ENCODE results near the gene SIK2. TPM values are rescaled to one million over a fixed set of nuclear protein-coding genes. Genes with fewer than 3 reads are reported as not detected.
A peak's percentile ranks its signal among the peaks of the same experiment; 100 is the strongest.
"Not testable (repeated sequence)": the region's sequence is repeated elsewhere in the genome, so short reads cannot be mapped to it uniquely, and the experiment has no call there.

SIK2 gene
- total RNA-seq, 1 donor from 2014 or later, result 12.8 TPM

DNA sequence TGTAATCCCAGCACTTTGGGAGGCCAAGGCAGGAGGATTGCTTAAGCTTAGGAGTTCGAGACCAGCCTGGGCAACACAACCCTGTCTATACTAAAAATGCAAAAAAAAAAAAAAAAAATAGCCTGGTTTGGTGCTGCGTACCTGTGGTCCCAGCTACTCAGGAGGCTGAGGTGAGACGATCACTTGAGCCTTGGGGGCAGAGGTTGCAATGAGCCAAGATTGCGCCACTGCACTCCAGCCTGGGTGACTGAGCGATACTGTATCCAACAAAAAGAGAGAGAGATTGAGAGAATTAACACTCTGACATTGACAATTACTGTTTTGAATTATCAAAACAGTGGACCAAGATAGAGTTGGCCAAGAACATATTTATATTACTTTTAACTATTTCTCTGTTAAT lies 53.7 kb downstream of the SIK2 start:
- DNase-seq (ENCODE audit: low read depth), result no peak

DNA sequence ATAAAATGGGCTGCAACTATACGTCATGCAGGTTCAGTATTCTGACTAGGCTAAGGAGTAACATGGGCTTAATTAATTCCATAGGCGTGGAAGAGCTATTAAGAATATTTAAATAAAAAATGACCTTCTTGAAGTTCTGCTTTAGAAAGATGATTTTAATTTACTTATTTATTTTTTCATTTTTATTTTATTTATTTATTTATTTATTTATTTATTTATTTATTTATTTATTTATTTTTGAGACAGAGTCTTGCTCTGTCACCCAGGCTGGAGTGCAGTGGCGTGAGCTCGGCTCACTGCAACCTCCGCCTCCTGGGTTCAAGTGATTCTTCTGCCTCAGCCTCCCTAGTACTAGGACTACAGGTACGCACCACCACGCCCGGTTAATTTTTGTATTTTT lies 55.7 kb downstream of the SIK2 start:
- not testable (repeated sequence) for DNase-seq (ENCODE audit: low read depth)

DNA sequence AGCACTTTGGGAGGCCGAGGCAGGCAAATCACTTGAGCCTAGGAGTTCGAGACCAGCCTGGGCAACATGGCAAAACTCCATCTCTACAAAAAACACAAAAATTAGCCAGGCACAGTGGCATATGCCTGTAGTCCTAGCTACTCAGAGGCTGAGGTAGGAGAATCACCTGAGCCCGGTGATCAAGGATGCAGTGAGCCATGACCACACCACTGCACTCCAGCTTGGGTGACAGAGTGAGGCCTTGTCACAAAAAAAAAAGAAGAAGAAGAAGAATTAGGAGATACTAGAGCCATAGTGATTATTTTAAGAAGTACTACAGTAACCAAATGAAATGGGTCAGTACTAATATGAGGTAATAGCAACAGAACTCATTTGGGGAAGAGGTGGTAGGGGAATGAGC lies 56.2 kb downstream of the SIK2 start:
- not testable (repeated sequence) for DNase-seq (ENCODE audit: low read depth)

DNA sequence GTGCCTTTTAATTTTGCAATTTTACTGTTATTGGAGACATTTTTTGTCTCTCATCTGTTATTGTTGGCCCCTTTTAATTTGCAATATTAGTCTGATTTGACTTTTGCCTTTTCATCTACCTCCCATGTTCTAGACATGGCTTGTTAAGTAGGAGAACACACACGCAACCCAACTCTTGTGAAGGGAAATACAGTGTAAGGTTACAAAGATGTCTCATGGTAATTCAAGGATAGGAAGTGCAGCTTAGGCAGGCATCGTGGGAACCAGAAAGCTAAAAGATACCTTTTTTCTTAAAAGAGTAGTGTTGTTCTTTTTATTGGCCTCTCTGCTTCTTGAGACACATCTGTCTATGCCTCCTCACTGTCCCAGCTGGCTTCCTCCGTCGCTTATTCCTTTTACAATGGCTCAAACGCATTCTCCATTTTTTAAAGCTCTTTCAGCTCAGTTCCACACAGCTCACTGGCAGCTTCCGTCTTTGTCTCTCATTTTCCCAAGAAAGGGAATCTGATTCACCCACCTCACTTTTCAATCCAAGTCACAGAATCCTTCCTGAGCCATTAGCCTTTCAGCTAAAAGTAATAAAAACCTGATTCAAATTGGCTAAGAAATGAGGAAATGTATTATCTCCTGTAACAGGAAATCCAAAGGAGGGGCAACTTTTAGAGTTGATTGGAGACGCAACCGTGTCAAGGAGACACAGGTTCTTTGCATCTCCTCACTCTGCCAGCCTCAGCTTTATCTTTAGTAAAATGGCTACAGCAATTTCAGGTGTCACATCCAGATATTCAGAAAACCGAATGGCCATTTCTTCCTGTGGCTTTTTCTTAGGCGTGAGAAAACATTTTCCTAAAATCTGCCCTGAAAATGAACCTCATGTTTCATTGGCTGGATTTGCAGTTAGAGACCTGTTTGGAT lies 57.2 kb downstream of the SIK2 start:
- DNase-seq (ENCODE audit: low read depth), result no peak

DNA sequence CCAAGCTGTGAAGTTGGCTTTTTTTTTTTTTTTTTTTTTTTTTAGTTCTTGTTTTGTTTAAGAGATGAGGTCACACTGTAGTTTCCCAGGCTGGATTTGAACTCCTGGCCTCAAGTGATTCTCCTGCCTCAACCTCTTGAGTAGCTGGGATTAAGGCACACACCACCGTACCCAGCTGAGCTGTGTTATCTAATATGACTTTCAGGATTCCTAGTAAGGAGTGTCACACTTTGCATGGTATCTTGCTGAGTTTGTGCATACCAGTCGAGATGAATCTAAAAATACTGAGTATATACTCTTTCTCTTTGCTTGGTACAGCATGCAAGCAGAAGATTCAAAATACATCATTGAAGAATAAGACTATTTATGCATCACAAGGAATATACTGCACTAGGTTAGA lies 58.6 kb downstream of the SIK2 start:
- no peak for DNase-seq (ENCODE audit: low read depth)

DNA sequence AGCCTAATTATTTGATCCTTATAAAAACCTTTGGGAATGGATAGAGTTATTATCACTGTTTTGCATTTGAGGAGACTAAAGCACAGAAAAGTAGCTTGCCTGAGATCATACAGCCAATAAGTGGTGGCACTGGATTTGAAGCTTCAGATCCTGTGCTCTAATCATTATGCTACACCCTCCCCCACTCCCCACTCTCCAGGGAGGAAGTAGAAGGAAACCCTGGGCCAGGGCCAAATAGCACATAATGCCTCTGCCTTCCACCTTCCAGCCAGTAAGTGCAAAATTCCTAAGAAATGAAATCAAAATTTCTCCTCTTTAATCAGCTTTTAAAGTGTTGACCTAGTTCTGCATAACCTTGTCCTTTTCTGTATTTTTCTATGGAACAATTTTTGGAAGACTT lies 61.6 kb downstream of the SIK2 start:
- peak; percentile 17 for DNase-seq (ENCODE audit: low read depth)

DNA sequence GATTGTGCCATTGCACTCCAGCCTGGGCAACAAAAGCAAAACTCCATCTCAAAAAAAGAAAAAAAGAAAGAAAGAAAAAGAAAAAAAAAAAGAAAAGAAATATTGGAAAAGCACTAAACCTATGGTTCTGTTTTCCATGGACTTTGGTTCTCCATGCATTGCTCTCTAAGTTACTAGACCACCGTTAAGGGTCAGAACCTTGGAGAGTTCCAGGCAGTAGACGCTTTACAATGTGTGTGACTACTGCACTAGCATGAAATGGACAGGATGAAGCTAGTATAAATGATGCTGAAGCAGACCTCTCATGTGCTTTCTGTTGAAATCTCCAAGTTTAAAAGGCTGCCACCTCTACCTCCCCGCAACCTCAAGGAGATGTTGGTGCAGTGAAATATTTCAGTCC lies 63.5 kb downstream of the SIK2 start:
- peak; percentile 66 for DNase-seq (ENCODE audit: low read depth)

DNA sequence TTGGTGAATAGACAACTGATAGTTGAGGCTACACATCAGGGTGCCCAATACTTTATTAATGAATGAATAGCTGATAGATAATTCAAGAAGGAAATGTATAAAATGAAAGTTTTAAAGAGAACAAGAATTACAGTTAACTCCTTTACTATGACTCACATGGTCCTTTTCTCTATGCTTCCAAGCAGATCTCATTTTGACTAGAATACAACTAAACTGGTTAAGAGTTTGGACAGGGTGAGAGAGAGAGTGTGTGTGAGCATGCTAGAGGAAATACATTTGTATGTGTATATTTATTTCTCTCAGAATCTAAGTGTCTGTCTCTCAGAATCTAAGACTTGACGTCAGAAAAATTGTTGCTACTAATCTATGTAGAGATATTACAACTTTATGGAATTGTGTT lies 66.7 kb downstream of the SIK2 start:
- DNase-seq (ENCODE audit: low read depth), result no peak

DNA sequence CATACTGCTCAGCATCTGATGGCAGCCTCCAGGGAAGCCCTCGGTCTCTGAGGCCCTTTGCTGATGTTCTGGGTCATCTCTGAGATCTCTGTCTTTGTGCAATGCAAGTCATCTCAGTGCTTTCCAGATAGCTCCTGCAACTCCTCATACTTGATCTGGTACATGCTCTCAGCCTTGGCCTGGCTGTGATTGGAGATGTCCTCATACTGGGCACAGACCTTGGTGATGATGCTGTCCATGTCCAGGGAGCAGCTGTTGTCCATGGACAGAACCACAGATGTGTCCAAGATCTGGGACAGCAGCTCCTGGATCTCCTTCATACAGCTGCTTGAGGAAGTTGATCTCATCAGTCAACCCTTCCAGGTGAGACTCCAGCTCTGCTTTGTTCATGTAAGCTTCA lies 69.1 kb downstream of the SIK2 start:
- no peak for DNase-seq (ENCODE audit: low read depth)

DNA sequence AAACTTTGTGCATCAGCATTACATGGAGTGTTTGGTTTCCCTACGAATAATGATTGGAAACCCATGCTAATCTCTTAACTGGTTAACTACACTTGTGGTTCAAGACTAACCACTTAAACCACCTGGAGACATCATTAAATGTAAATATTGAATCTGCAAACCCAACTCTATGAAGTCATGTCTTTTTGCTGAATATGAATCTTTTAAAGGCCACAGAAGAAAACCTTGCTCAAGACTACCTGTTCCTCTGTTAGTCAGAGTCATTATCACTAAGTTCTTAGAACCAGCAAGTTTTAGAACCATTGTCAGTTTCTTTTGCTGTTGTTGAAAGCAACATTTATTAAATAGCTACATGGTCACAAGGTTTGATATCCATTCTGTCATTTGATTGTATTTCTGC lies 70.7 kb downstream of the SIK2 start:
- no peak for DNase-seq (ENCODE audit: low read depth)

DNA sequence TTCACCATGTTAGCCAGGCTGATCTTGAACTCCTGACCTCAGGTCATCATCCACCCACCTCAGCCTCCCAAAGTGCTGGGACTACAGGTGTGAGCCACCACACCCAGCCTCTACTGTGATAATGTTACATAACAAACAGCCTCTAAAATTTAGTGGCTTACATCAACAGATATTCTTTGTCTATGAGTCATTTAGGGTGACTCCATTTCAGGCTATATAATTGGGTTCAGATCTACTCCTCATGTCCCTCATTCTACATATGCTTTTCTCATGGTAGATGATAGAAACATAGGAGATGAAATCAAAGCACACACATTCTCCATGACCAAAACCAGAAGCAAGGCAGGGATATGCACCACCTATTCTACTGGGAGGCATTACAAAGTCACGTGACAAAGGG lies 72.7 kb downstream of the SIK2 start:
- no peak for DNase-seq (ENCODE audit: low read depth)

DNA sequence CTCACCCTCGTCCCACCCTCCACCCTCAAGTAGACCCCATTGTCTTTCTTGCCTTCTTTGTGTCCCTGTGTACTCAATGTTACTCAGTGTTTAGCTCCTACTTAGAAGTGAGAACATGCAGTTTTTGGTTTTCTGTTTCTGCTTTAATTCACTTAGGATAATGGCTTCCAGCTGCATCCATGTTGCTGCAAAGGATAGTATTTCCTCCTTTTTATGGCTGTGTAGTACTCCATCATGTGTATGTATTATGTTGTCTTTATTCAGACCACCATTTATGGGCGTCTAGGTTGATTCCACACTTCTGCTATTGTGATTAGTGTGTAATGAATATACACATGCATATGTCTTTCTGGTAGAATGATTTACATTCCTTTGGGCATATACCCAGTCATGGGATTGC lies 73.6 kb downstream of the SIK2 start:
- DNase-seq (ENCODE audit: low read depth), result no peak

DNA sequence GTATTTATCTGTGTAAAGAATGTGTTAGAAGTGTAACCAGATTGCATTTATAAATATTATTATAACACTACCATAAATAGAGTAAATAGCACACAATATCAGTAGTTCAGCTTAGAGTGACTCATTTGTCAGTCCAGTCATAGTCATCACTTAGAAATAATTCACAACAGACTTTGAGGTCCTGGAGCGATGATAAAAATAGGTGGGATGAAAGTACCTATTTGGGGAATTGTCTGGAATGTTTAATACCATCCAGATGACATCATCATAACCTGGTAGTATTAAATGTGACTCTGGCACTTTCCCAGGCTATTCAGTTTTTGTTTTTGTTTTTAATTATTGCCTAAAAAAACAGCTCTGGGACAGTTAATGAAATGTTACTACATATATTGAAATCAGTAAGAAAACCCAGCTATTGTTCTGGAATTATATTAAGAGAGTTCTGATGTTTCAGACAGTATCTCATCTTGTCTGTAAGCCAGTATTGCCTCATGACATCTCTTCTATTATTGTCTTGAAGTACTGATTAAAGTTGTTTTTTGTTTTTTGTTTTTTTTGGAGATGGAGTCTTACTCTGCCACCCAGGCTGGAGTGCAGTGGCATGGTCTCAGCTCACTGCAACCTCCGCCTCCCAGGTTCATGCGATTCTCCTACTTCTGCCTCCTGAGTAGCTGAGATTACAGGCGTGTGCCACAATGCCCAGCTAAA lies 74.8 kb downstream of the SIK2 start:
- peak; percentile 67 for DNase-seq (ENCODE audit: low read depth)

DNA sequence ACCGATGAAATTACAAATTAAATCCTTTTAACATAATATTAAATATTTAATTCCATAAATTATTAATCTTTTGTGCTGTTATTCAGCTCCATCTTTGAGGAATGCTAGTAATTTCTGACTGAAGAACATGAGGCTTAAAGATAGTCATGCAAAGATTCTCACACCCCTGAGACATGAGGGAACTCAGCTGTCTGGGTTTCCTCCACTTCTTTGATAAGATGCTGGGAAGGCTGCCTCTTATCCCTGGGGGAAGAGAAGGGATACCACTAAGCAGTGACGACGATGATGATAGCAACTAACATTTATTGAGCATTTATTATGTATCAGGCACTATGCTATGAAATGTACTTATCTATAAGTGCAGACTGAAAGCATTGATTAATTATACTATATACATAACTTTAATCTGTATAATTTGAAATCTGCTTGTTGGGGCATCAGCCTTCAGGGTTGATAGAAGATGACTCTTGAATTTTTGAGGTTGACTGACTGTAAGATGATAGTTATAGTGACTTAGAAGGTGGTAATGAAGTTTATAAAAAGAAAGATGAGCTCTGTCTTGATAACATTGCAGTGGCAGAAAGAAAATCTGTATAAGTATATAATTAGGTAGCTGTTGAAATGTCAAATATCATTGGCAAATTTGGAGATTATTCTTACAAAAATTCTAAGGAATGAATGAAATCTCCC lies 78.4 kb downstream of the SIK2 start:
- peak; percentile 56 for DNase-seq (ENCODE audit: low read depth)

DNA sequence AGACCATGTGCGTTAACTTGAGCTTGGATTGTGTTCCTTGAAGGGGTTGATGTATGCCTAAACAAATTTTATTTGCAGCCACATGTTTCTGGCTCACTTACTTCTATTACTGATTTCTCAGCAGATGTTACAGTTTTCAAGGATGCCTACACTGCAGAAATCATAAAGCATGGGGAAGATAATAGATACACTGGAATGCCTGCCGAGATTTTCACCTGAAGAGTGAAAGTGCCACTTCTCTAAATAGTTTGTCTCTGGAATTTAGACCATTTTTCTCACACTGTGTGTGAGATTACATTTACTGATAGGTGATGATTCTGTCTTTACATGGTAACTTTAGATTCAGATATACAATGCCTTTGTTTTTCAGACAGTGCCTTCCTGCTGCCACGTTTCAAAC lies 81.6 kb downstream of the SIK2 start:
- no peak for DNase-seq (ENCODE audit: low read depth)

DNA sequence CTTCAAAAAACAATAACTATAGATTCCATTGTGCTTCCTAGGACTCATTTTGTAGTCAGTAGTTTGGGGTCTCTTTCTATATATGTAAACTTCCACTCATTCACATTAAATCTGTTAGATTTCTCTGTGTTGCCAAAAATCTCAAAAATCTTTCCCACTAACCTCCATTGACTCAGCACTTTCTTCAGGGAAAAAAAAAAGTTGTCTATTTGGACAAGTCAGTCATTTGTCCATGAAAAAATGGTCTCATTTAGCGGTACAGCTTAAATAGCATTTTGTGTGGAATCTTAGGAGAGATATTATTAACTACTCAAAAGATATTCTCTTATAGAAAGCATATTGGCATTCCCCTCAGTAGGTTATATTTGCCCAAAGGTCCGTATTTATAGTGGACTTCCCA lies 82.0 kb downstream of the SIK2 start:
- no peak for DNase-seq (ENCODE audit: low read depth)

DNA sequence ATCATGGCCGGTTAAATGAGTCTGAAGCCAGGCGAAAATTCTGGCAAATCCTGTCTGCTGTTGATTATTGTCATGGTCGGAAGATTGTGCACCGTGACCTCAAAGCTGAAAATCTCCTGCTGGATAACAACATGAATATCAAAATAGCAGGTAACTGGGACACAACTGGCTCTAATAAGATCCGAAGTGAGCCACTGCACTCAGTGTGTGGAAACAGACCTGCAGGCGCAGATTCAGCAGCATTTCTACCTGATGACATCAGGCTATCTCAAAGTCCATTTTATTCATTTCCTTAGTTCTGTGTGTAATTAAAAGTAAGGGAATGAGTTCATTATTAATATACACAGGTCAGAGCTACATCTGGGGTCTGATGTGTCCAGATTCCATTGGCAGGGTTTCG lies 85.8 kb downstream of the SIK2 start:
- DNase-seq (ENCODE audit: low read depth), result no peak

DNA sequence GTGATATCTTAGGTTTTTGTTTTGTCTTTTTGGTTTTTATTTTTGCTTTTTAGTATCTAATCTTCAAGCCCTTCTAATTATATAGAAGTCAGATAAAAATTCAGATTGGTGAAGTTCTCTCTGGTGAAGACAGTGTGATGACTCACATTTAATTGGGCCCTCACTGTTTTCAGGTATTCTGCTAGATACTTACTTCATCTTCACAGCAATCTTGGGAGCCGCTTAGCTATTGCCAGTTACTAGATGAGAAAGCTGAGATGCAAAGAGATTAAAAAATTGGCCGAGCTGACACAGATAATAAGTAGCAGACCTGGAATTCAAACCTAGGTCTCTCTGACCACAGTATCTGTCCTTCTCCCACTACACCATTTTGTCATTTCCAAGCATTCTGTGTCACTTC lies 88.9 kb downstream of the SIK2 start:
- DNase-seq (ENCODE audit: low read depth), result no peak

DNA sequence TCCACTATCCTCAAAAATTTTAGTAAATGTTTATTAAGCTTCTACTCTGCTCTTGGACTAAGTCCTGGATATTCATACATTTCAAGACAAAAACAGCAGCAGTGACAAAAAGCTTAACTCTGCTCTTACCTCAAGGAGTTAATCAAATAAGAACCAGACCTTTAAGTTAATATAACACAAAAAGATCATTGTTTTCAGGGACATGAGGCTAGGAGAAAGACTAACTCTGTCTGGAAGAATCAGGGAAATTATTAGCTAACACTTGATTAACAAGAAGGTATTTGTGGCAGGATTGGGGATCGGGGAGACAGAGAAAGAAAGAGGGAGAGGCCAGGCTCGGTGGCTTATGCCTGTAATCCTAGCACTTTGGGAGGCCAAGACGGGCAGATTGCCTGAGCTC lies 89.5 kb downstream of the SIK2 start:
- DNase-seq (ENCODE audit: low read depth), result no peak

DNA sequence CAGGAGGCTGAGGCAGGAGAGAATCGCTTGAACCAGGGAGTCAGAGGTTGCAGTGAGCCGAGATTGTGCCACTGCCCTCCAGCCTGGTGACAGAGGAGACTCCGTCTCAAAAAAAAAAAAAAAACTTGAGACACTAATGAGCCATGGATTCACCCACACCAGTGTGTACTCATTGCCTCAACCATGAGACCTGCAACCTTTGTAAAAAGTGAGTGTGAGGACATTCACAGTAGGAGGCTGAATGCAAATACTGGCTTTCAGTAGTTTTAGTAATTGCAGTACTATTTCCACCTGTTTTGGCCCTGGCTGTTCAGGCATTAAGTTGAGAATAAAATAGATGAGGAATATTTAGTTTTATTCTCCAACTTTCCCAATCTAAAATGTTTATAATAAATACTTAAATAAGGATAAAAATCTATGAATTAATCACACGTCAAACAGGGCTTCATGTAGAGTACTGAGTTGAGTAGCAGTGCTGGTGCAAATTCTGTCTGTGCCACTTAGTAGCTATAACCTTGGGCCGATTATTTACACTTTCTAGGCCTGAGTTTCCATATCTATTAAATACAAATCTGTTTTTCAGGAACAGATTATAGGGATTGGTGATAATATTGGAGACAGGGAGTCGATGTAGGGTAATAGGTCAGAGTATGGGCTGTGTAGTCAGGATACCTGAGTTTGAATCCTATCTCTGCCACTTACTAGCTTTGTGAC lies 91.1 kb downstream of the SIK2 start:
- no peak for DNase-seq (ENCODE audit: low read depth)

DNA sequence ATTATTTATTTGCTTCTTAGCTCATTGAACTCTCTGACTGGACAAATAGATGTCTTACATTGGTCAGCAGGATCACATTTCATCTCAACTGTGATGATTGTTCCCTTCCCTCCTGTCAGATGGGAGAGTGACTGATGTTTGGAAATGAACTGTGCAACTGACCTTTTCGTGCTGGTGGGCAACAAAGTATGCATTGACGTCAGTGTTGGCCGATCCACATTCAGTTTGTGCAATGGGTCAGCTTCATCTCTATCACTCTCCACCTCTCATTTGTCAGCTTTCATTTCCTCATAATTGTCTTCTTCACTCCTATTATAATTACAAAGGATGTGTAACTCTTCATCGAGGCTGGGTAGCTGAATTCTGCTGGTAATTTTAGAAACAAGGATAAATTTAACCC lies 92.6 kb downstream of the SIK2 start:
- DNase-seq (ENCODE audit: low read depth), result peak; percentile 81

DNA sequence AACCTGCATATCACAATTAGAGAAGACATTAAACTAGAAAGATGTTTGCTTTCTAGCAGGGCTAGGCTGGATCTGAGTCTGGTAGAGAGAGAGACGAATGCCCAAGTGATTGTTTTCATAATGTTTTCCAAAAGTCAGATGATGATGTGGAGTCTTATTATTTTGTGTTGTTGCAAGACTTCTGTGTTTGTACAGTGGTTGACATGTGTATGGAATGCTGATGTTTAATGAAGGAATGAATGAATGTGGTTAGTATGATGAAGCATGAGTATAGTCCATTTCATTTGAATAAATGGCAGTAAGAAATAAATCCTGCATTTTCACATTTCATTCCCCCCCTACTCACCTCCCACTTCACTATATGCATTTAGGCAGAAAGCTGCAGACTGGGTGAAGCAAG lies 94.3 kb downstream of the SIK2 start:
- no peak for DNase-seq (ENCODE audit: low read depth)
